ENCODE results near the gene VASH1. TPM values are rescaled to one million over a fixed set of nuclear protein-coding genes. Genes with fewer than 3 reads are reported as not detected.

VASH1 gene
- total RNA-seq, 1 donor from 2014 or later: 28.4 TPM

GRCh38 chr14:76777721-76778120 lies 16.5 kb downstream of the VASH1 start:
- no peaks in the 10 kb centered on the region for H3K27me3 ChIP-seq
- DNase-seq (ENCODE audit: low spot score in 2 of 2): no peak
- peaks cover 13 to 21% of the 10 kb centered on the region in 2 donors for H3K4me1 ChIP-seq
- no peak overlapping the region for H3K4me3 ChIP-seq
- H3K36me3 ChIP-seq: peaks cover 13 to 19% of the 10 kb centered on the region in 2 donors
- TF ChIP-seq CTCF (IDR thresholded peaks at IDR 0.05): no peak
- H3K9me3 ChIP-seq: no peaks in the 10 kb centered on the region
- H3K27ac ChIP-seq: no peak overlapping the region
- intact Hi-C loops (cut with DNase I): no loop called here

- intact Hi-C loops (cut with DNase I): no loop called here
- no peak overlapping the region for H3K4me3 ChIP-seq
- peaks cover 13 to 19% of the 10 kb centered on the region in 2 donors for H3K36me3 ChIP-seq
- no peaks in the 10 kb centered on the region for H3K9me3 ChIP-seq
- H3K27me3 ChIP-seq: no peaks in the 10 kb centered on the region
- DNase-seq (ENCODE audit: low spot score in 2 of 2): no peak
- no peak for TF ChIP-seq CTCF (IDR thresholded peaks at IDR 0.05)
- H3K27ac ChIP-seq: no peak overlapping the region
- H3K4me1 ChIP-seq: peaks cover 3 to 13% of the 10 kb centered on the region in 2 donors
Observed at GRCh38 chr14:76778546-76779215, 17.4 kb downstream of the VASH1 start.

GRCh38 chr14:76779221-76780057 lies 18.2 kb downstream of the VASH1 start:
- intact Hi-C loops (cut with DNase I): no loop called here
- no peaks in the 10 kb centered on the region for H3K27me3 ChIP-seq
- peaks cover 0 to 8% of the 10 kb centered on the region in 2 donors for H3K4me1 ChIP-seq
- no peak overlapping the region for H3K4me3 ChIP-seq
- TF ChIP-seq CTCF (IDR thresholded peaks at IDR 0.05): no peak
- H3K9me3 ChIP-seq: no peaks in the 10 kb centered on the region
- no peak for DNase-seq (ENCODE audit: low spot score in 2 of 2)
- H3K27ac ChIP-seq: no peak overlapping the region
- peaks cover 13 to 19% of the 10 kb centered on the region in 2 donors for H3K36me3 ChIP-seq

- Histone ChIP-seq H3K9me3 (no peaks in the 10 kb centered on the region), H3K27ac (no peak overlapping the region), H3K4me1 (peaks cover 0 to 8% of the 10 kb centered on the region in 2 donors), H3K36me3 (peaks cover 13 to 19% of the 10 kb centered on the region in 2 donors), H3K4me3 (no peak overlapping the region), H3K27me3 (no peaks in the 10 kb centered on the region)
- no peak for DNase-seq (ENCODE audit: low spot score in 2 of 2)
- intact Hi-C loops (cut with DNase I): no loop called here
- no peak for TF ChIP-seq CTCF (IDR thresholded peaks at IDR 0.05)
Observed at GRCh38 chr14:76780058-76780345, 18.7 kb downstream of the VASH1 start.

- H3K4me3 ChIP-seq: no peak overlapping the region
- no peak for TF ChIP-seq CTCF (IDR thresholded peaks at IDR 0.05)
- H3K9me3 ChIP-seq: no peaks in the 10 kb centered on the region
- peaks cover 13 to 19% of the 10 kb centered on the region in 2 donors for H3K36me3 ChIP-seq
- H3K27me3 ChIP-seq: no peaks in the 10 kb centered on the region
- H3K4me1 ChIP-seq: peaks cover 0 to 9% of the 10 kb centered on the region in 2 donors
- no peak overlapping the region for H3K27ac ChIP-seq
- intact Hi-C loops (cut with DNase I): no loop called here
- no peak for DNase-seq (ENCODE audit: low spot score in 2 of 2)
Observed at GRCh38 chr14:76780360-76780759, 19.1 kb downstream of the VASH1 start.

All from ascending aorta (tissue), 2 donors.